C4-2B (cell line): Measurements from ENCODE around the gene SKP1.

ENCODE experiments used
- ZFX ChIP-seq: fragments of 450-650 bp; IDR thresholded peaks from 2 replicates; pipeline ENCODE4 v1.6.1; 2017
- TF ChIP-seq, protein P1 (sequence below): fragments of 450-650 bp; conservative IDR thresholded peaks from 2 replicates; pipeline ENCODE4 v1.5.1; 2017; ENCODE audit warnings: mild to moderate bottlenecking

DNA sequence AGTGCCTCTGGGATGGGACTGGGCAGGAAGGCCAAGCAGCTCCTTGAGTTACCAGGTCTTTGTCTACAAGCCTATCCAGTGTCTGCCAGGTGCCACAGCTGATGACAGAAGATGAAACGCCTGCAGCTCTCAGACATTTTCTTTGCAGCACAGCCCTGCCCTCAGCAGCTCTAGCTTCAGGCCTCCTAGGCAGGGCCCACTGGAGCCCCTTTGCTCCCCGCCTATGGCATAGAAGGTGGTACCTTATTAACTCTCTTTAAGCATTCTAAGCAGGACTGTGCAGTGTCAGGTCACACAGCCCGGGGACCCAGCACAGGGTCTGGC is 1.3 kb upstream of the SKP1 start:
- TF ChIP-seq, protein P1, sequence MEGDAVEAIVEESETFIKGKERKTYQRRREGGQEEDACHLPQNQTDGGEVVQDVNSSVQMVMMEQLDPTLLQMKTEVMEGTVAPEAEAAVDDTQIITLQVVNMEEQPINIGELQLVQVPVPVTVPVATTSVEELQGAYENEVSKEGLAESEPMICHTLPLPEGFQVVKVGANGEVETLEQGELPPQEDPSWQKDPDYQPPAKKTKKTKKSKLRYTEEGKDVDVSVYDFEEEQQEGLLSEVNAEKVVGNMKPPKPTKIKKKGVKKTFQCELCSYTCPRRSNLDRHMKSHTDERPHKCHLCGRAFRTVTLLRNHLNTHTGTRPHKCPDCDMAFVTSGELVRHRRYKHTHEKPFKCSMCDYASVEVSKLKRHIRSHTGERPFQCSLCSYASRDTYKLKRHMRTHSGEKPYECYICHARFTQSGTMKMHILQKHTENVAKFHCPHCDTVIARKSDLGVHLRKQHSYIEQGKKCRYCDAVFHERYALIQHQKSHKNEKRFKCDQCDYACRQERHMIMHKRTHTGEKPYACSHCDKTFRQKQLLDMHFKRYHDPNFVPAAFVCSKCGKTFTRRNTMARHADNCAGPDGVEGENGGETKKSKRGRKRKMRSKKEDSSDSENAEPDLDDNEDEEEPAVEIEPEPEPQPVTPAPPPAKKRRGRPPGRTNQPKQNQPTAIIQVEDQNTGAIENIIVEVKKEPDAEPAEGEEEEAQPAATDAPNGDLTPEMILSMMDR: no peak
- no peak for TF ChIP-seq ZFX
